Caco-2 (cell line): ENCODE data around the gene KIAA0232. TPM values are rescaled to one million over a fixed set of nuclear protein-coding genes. Genes with fewer than 3 reads are reported as not detected.

Experiments
- BruUV-seq: library from RNA; stranded (reverse); fragments of 400-500 nt; replicated peaks from 2 replicates; lab custom pipeline; 2021; lab: Mats Ljungman, UMichigan
- CTCF ChIA-PET: fragments of 300-600 bp; sonication (Branson Sonifier 250); formaldehyde crosslinking; loops from one replicate; lab custom pipeline; 2022; ENCODE audit warnings: antibody characterized with exemption; lab: Charles Lee
- POLR2A ChIA-PET: fragments of 300-600 bp; sonication (Branson Sonifier 250); formaldehyde crosslinking; loops from one replicate; lab custom pipeline; 2022; ENCODE audit warnings: antibody characterized with exemption; lab: Charles Lee
- DNase-seq, 2 experiments: peaks; one replicate each; pipeline versions ENCODE4 v3.0.0 to v3.0.0-alpha.2; 2020 to 2022
- H3K27me3 ChIP-seq: replicated peaks from 2 replicates; pipeline ENCODE4 v1.6.0; 2011; ENCODE audit warnings: low read length; ENCODE audit not compliant: control insufficient read depth, insufficient read depth
- H3K36me3 ChIP-seq: 2 replicates; pipeline ENCODE4 v1.5.1; 2011; ENCODE audit warnings: low read length; ENCODE audit not compliant: control insufficient read depth, insufficient read depth
- H3K4me1 ChIP-seq: fragments of 250-450 bp; sonication (Bioruptor Pico); 2 replicates; pipeline ENCODE4 v1.5.1; 2020; ENCODE audit warnings: mild to moderate bottlenecking
- H3K4me3 ChIP-seq: 2 replicates; pipeline ENCODE4 v1.5.1; 2011; ENCODE audit warnings: low read depth, mild to moderate bottlenecking, control low read depth, low read length
- H3K9me3 ChIP-seq: fragments of 250-450 bp; sonication (Bioruptor Pico); 2 replicates; pipeline ENCODE4 v1.5.1; 2020; ENCODE audit warnings: mild to moderate bottlenecking, moderate library complexity
- H3K27ac Mint-ChIP-seq: one replicate; pipeline ENCODE4 v1.8.0; 2022; ENCODE audit warnings: mixed read lengths; ENCODE audit not compliant: unreplicated experiment
- H3K27me3 Mint-ChIP-seq: one replicate; pipeline ENCODE4 v1.8.0; 2022; ENCODE audit warnings: mixed read lengths; ENCODE audit not compliant: insufficient read depth, unreplicated experiment
- H3K36me3 Mint-ChIP-seq: one replicate; pipeline ENCODE4 v1.8.0; 2022; ENCODE audit warnings: mild to moderate bottlenecking, mixed read lengths; ENCODE audit not compliant: insufficient read depth, unreplicated experiment
- H3K4me1 Mint-ChIP-seq: one replicate; pipeline ENCODE4 v1.8.0; 2022; ENCODE audit warnings: low read depth, mixed read lengths; ENCODE audit not compliant: unreplicated experiment
- H3K4me3 Mint-ChIP-seq: one replicate; pipeline ENCODE4 v1.8.0; 2022; ENCODE audit warnings: mild to moderate bottlenecking, moderate library complexity, mixed read lengths; ENCODE audit not compliant: unreplicated experiment
- H3K9me3 Mint-ChIP-seq: one replicate; pipeline ENCODE4 v1.8.0; 2022; ENCODE audit warnings: mixed read lengths; ENCODE audit not compliant: unreplicated experiment
- CTCF ChIP-seq, 2 experiments: fragments of 200-600 bp in 1 of 2; IDR thresholded peaks; 1 replicate in 1 of 2; 2 replicates in 1 of 2; pipeline versions ENCODE4 v1.5.1 to v1.8.0; 2011 to 2022; ENCODE audit warnings: antibody characterized with exemption in 1 of 2, control low read depth in 1 of 2, inconsistent platforms in 1 of 2, low read depth in 1 of 2, low read length in 1 of 2, mild to moderate bottlenecking in 1 of 2, moderate library complexity in 1 of 2; ENCODE audit not compliant: insufficient read depth in 1 of 2, severe bottlenecking in 1 of 2, unreplicated experiment in 1 of 2
- intact Hi-C: fragments of 100-400 bp; cut with micrococcal nuclease; formaldehyde crosslinking; loops from one replicate; pipeline ENCODE4 v1.10.0; 2022; ENCODE audit not compliant: unreplicated experiment
- total RNA-seq: library from RNA; stranded (reverse); gene quantifications from 2 replicates; pipeline ENCODE4 v1.2.3, GENCODE V29; 2022

The KIAA0232 gene
- total RNA-seq, 1 experiment from 2014 or later: 19.7 TPM

GRCh38 chr4:6811165-6811564 is 28.6 kb downstream of the KIAA0232 start:
- intact Hi-C loops: no loop called here
- ChIA-PET CTCF (no interaction called here), POLR2A (no interaction called here)
- H3K27me3 Mint-ChIP-seq: no peaks in the 10 kb centered on the region
- no peaks in the 10 kb centered on the region for H3K9me3 ChIP-seq
- no peaks in the 10 kb centered on the region for H3K27me3 ChIP-seq
- BruUV-seq: no TSS peak
- H3K4me3 ChIP-seq: no peak overlapping the region
- no peak for DNase-seq
- H3K36me3 Mint-ChIP-seq: peaks cover 12% of the 10 kb centered on the region
- no peaks in the 10 kb centered on the region for H3K9me3 Mint-ChIP-seq
- H3K4me1 ChIP-seq: no peaks in the 10 kb centered on the region
- no peak for TF ChIP-seq CTCF (IDR thresholded peaks at IDR 0.05; ENCODE audit: insufficient read depth in 1 of 2, low read depth in 1 of 2, low read length in 1 of 2, severe bottlenecking in 1 of 2, unreplicated experiment in 1 of 2)
- H3K4me1 Mint-ChIP-seq: peaks cover 14% of the 10 kb centered on the region
- no peak overlapping the region for H3K4me3 Mint-ChIP-seq
- H3K36me3 ChIP-seq: no peaks in the 10 kb centered on the region
- H3K27ac Mint-ChIP-seq: no peak overlapping the region

GRCh38 chr4:6812766-6813165 is 30.2 kb downstream of the KIAA0232 start:
- no peaks in the 10 kb centered on the region for H3K27me3 ChIP-seq
- intact Hi-C loops: no loop called here

GRCh38 chr4:6813725-6814124 is 31.2 kb downstream of the KIAA0232 start:
- ChIA-PET CTCF (no interaction called here), POLR2A (no interaction called here)
- Mint-ChIP-seq H3K27ac (no peak overlapping the region), H3K4me3 (no peak overlapping the region), H3K36me3 (peaks cover 23% of the 10 kb centered on the region), H3K4me1 (peaks cover 8% of the 10 kb centered on the region), H3K27me3 (no peaks in the 10 kb centered on the region), H3K9me3 (no peaks in the 10 kb centered on the region)
- no TSS peak for BruUV-seq
- intact Hi-C loops: no loop called here
- Histone ChIP-seq H3K27me3 (no peaks in the 10 kb centered on the region), H3K4me1 (no peaks in the 10 kb centered on the region), H3K9me3 (peaks cover 3% of the 10 kb centered on the region; the same call in 1 of the 2 replicates), H3K4me3 (no peak overlapping the region), H3K36me3 (no peaks in the 10 kb centered on the region)
- TF ChIP-seq CTCF (IDR thresholded peaks at IDR 0.05; ENCODE audit: insufficient read depth in 1 of 2, low read depth in 1 of 2, low read length in 1 of 2, severe bottlenecking in 1 of 2, unreplicated experiment in 1 of 2): no peak
- no peak for DNase-seq

More at GRCh38 chr4:6812766-6813165, 30.2 kb downstream of the KIAA0232 start:
- H3K9me3 Mint-ChIP-seq: no peaks in the 10 kb centered on the region
- peaks cover 8% of the 10 kb centered on the region for H3K4me1 Mint-ChIP-seq
- no peak for TF ChIP-seq CTCF (IDR thresholded peaks at IDR 0.05; ENCODE audit: insufficient read depth in 1 of 2, low read depth in 1 of 2, low read length in 1 of 2, severe bottlenecking in 1 of 2, unreplicated experiment in 1 of 2)
- H3K36me3 Mint-ChIP-seq: peaks cover 16% of the 10 kb centered on the region
- no peak overlapping the region for H3K27ac Mint-ChIP-seq
- H3K27me3 Mint-ChIP-seq: no peaks in the 10 kb centered on the region
- no peaks in the 10 kb centered on the region for H3K9me3 ChIP-seq
- BruUV-seq: no TSS peak
- POLR2A ChIA-PET: no interaction called here
- CTCF ChIA-PET: no interaction called here
- no peak for DNase-seq
- H3K4me3 Mint-ChIP-seq: no peak overlapping the region
- no peaks in the 10 kb centered on the region for H3K4me1 ChIP-seq
- no peaks in the 10 kb centered on the region for H3K36me3 ChIP-seq
- H3K4me3 ChIP-seq: no peak overlapping the region
